ENCODE measurements around the gene TBC1D9B.

- TF ChIP-seq POLR2A (IDR thresholded peaks at IDR 0.05; ENCODE audit: low read depth, low read length) (no peak), SPI1 (IDR thresholded peaks at IDR 0.05; ENCODE audit: low read depth, low read length) (no peak), TAF1 (IDR thresholded peaks at IDR 0.05; ENCODE audit: low read depth, low read length) (no peak), POLR2AphosphoS5 (IDR thresholded peaks at IDR 0.05; ENCODE audit: low read depth, low read length) (no peak), POU2F2 (IDR thresholded peaks at IDR 0.05; ENCODE audit: low read depth, low read length) (no peak)
Measured at GRCh38 chr5:179912386-179912785, 4.7 kb upstream of the TBC1D9B start.
